NCI-H1417 (cell line): Measurements from ENCODE around the gene ZNF407.

Source experiments
- DNase-seq, 3 experiments: peaks; one replicate each; lab custom pipeline; 2025; lab: John Stamatoyannopoulos, UW

The ZNF407 gene

DNA sequence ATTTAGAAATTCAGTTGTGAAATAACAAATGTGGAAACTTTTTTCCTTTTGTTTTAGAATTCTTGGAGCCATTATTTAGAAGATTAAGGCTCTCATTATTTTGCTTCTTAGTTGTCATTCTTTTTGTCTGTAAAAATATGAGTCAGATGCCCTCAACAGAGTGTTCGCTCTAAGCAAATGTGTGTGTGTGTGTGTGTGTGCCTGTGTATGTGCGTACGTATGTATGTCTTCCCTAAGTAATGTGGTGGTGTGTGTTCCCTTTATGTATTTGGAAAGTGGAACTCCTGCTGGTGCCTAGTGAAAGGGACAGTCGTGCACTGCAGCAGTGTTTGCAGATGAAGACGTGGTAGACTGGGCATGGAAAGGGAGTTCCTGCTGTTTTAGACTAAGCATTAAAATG, 27.5 kb downstream of the ZNF407 start:
- DNase-seq = peak in 1 of 3 experiments; percentile 32

GRCh38 chr18:74626049-74626874, 28.6 kb downstream of the ZNF407 start:
- no peak for DNase-seq

DNA sequence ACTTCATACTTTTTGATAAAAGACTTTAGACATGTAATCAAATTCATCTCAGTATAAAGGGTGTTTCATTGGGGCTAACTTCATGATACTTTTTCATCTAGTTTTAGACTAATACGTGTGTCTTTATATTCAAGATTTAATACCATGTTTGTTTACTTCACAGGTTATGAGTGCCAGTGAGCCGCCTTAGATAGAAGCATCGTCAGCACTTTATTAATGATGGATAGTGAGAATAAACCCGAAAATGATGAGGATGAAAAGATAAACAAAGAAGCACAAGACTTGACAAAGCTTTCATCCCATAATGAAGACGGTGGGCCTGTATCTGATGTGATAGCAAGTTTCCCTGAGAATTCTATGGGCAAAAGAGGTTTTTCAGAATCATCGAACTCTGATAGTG, 33.1 kb downstream of the ZNF407 start:
- no peak for DNase-seq

GRCh38 chr18:74631212-74631611, 33.5 kb downstream of the ZNF407 start:
- no peak for DNase-seq

- no peak for DNase-seq
These were observed 34.1 kb downstream of the ZNF407 start for GRCh38 chr18:74631623-74632350.

- no peak for DNase-seq
These were observed 34.6 kb downstream of the ZNF407 start for GRCh38 chr18:74632351-74632679.

- no peak for DNase-seq
These were observed 35.2 kb downstream of the ZNF407 start for GRCh38 chr18:74632856-74633255.

GRCh38 chr18:74633652-74634352, 36.1 kb downstream of the ZNF407 start:
- DNase-seq = no peak

GRCh38 chr18:74635224-74635975, 37.7 kb downstream of the ZNF407 start:
- DNase-seq = peak; percentile 45 to 82 (median 46)

- no peak for DNase-seq
These were observed 39.4 kb downstream of the ZNF407 start for GRCh38 chr18:74637070-74637469.

GRCh38 chr18:74638210-74638609, 40.5 kb downstream of the ZNF407 start:
- no peak for DNase-seq

DNA sequence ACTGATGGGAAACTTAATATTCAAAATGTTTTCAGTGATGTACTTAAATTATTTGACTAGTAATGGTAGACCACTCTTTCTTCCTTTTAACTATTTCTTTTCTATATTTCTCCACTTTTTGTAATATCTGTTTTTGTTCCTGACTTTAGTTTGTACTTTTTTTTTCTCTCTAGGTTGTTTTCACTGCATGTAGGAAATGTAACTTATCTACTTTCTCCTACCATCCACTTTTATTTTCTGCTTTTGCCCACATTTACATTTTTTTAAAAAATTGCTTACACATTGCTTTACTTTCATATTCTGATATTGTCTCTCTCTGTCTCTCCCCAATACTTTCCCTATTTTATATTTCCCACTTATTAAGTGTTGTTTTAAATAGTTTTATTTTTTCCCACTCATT, 47.0 kb downstream of the ZNF407 start:
- DNase-seq = no peak

GRCh38 chr18:74645679-74646078, 48.0 kb downstream of the ZNF407 start:
- peak in 2 of 3 experiments; percentile 74 to 99 for DNase-seq

DNA sequence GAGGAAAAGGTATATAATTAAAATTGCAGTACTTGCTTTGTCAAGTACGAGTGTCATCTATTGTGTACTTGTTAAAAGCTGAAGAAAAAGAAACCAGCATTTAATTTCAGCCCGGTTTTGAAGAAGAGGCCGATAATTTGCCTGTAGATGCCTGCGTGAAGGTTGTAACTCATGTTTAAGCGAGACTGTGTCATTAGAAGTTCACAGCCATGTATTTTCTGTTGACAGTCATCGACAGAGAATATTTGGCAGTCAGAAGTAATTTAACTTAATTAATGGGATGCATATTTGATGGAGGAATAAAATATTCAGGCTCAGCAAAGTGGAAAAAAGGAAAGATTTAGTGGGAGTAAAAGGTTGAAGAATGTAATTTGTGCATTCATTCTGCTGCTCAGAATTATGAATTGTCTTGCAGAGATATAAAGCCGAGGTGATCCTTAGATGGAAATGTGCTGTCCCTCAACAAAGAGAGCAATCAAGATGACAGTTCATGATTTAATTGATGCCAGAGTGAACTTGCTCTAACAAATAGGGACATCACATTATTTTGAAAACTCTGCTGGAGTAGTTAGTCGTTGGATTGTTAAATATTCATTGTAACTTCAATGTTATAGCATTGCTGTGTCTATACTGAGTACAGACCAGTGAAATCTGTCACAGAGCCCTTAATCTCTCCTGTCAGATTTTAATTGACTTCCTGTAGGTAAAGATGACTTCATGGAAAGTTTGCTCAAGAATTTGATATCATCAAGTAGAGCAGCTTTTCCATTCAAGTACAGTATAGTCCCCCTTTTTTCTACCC, 53.9 kb downstream of the ZNF407 start:
- no peak for DNase-seq

- DNase-seq = peak; percentile 21 to 83 (median 49)
These were observed 54.8 kb downstream of the ZNF407 start for GRCh38 chr18:74652392-74652988.

DNA sequence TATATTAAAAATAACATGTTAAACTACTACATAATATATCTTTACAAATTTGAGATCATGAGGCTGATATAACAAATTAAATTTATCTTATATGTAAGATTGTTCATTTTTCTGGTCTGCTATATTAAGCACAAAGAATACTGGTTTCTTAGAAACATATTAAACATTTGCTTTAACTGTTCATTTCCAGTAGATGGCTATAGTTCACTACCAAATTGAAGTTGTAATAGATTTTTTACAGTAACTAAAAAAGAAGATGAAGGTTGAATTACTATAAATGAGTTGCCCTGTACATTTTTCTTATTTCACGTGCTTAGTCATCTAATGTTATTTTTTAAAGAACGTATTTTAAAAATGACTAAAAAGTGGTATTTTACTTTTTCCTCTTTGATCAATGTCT, 57.0 kb downstream of the ZNF407 start:
- peak in 2 of 3 experiments; percentile 11 to 60 for DNase-seq

DNA sequence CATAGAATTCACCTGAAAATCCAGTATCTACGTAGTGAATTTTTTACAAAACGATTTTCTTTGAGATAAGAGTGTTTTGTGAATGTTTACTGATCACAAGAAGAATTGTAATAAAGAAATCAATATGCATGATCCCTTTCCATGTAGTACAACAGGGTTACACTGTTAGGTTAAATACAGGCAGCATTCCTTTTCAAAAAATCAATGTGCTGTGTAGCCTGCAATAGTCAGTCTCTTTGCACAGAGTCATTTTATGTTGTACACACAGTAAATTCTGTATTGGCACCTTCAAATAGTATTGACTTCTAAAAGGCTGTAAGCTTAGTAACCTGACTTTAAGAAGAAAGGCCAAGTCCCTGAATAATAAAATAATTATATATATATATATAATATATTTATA, 63.3 kb downstream of the ZNF407 start:
- no peak for DNase-seq

- no peak for DNase-seq
These were observed 64.0 kb downstream of the ZNF407 start for GRCh38 chr18:74661691-74662090.

DNA sequence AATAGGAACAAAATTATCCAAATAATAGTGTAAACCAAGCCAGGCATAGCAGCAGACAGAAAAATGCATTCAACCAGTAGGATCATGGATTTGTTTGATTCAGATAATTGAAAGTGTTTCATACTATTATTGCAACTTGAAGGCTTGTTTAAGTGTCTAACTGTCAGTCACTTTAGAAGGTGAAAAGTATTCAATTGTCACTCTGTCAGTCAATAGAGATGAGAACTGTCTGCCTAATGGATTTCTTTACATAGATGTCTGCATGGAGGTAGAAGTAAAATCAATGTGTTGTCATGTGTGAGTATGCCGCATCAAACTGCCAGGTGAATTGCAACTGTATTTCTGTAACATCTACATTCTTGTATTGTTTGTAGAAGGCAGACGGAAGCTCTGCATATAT, 65.0 kb downstream of the ZNF407 start:
- DNase-seq = no peak

- no peak for DNase-seq
These were observed 67.7 kb downstream of the ZNF407 start for GRCh38 chr18:74665346-74665745.

DNA sequence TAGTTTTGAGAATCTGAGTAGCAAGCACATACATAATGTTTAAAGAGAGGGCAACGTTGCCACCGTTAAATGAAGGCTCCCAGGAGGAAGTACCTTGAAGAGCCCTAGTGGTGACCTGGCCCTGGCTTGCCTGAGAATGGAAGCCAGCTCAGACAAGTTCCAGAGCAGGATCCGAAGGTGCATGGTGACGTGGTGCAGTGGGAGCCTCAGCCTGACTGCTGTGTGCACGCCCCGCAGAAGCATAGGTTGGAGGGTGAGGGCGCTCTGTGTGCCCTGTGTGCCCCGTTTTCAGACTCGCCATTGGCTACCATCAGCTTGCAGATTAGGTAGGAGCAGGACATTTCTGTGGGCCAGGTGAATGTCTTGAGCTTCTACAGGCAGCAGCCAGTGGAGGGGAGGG, 68.2 kb downstream of the ZNF407 start:
- no peak for DNase-seq
